ENCODE measurements around the gene KRTAP10-2. TPM values are rescaled to one million over a fixed set of nuclear protein-coding genes. Genes with fewer than 3 reads are reported as not detected.

Gene KRTAP10-2
- total RNA-seq, result not detected in 2 replicates

GRCh38 chr21:44551340-44551961 is at the start of gene KRTAP10-2:
KRTAP10-2 (minus strand) TSS chr21:44551505; CDS start chr21:44551458, 47 bp downstream.

GRCh38 chr21:44600118-44600978 is 49.0 kb upstream of the KRTAP10-2 start, which contains the start of gene KRTAP10-7:
KRTAP10-7 (plus strand) TSS chr21:44600597; CDS start chr21:44600622, 25 bp downstream.

GRCh38 chr21:44592446-44593311 is 41.4 kb upstream of the KRTAP10-2 start, which contains the start of gene KRTAP10-6:
KRTAP10-6 (minus strand) TSS chr21:44592505; CDS start chr21:44592484, 21 bp downstream.

GRCh38 chr21:44580231-44580821 is 29.0 kb upstream of the KRTAP10-2 start, which contains the start of gene KRTAP10-5:
KRTAP10-5 (minus strand) TSS chr21:44580604; CDS start chr21:44580578, 26 bp downstream.

GRCh38 chr21:44573630-44574456 is 22.5 kb upstream of the KRTAP10-2 start, which contains the start of gene KRTAP10-4:
KRTAP10-4 (plus strand) TSS chr21:44573729; CDS start chr21:44573759, 30 bp downstream.

GRCh38 chr21:44558695-44559094 is 7.4 kb upstream of the KRTAP10-2 start, which contains the start of gene KRTAP10-3:
KRTAP10-3 (minus strand) TSS chr21:44558795; CDS start chr21:44558715, 80 bp downstream.

GRCh38 chr21:44539991-44540666 is 11.2 kb downstream of the KRTAP10-2 start, which contains the start of gene KRTAP10-1:
KRTAP10-1 (minus strand) TSS chr21:44540195; CDS start chr21:44540150, 45 bp downstream.

Other genes starting within 250 kb of the KRTAP10-2 start
- 20.1 and 22.2 TPM in 2 replicates for gene CFAP410, start 212.1 kb downstream of the KRTAP10-2 start, total RNA-seq
- not detected in 2 replicates for gene TRPM2, start 197.9 kb downstream of the KRTAP10-2 start, total RNA-seq
- gene LRRC3, start 96.0 kb downstream of the KRTAP10-2 start, total RNA-seq, result 3.2 and 4.2 TPM in 2 replicates
- not detected in 2 replicates for gene KRTAP10-1, start 11.3 kb downstream of the KRTAP10-2 start, total RNA-seq
- gene KRTAP10-3, start 7.3 kb upstream of the KRTAP10-2 start, total RNA-seq, result not detected in 2 replicates
- gene KRTAP10-4, start 22.2 kb upstream of the KRTAP10-2 start, total RNA-seq, result not detected in 2 replicates
- gene KRTAP10-5, start 29.1 kb upstream of the KRTAP10-2 start, total RNA-seq, result not detected in 2 replicates
- not detected in 2 replicates for gene KRTAP10-6, start 41.0 kb upstream of the KRTAP10-2 start, total RNA-seq
- not detected in 2 replicates for gene KRTAP10-7, start 49.1 kb upstream of the KRTAP10-2 start, total RNA-seq
- gene KRTAP10-8, start 60.6 kb upstream of the KRTAP10-2 start, total RNA-seq, result not detected in 2 replicates
- gene KRTAP10-9, start 75.6 kb upstream of the KRTAP10-2 start, total RNA-seq, result not detected in 2 replicates
- gene KRTAP10-10, start 85.9 kb upstream of the KRTAP10-2 start, total RNA-seq, result not detected in 2 replicates
- gene KRTAP10-11, start 94.9 kb upstream of the KRTAP10-2 start, total RNA-seq, result not detected in 2 replicates
- gene KRTAP12-4, start 103.2 kb upstream of the KRTAP10-2 start, total RNA-seq, result not detected in 2 replicates
- gene KRTAP12-3, start 106.4 kb upstream of the KRTAP10-2 start, total RNA-seq, result not detected in 2 replicates
- not detected in 2 replicates for gene KRTAP12-2, start 115.4 kb upstream of the KRTAP10-2 start, total RNA-seq
- gene KRTAP12-1, start 130.7 kb upstream of the KRTAP10-2 start, total RNA-seq, result not detected in 2 replicates
- not detected in 2 replicates for gene KRTAP10-12, start 145.7 kb upstream of the KRTAP10-2 start, total RNA-seq
- not detected in 2 replicates for gene TSPEAR, start 160.1 kb upstream of the KRTAP10-2 start, total RNA-seq

Measured in cardiac ventricle fibroblast (primary cell).